K562 (cell line): ENCODE measurements around the gene RNF213. TPM values are rescaled to one million over a fixed set of nuclear protein-coding genes. Genes with fewer than 3 reads are reported as not detected.

Experiments used
- BHLHE40 ChIP-seq: IDR thresholded peaks from 2 replicates; pipeline ENCODE4 v1.6.1; 2011; ENCODE audit warnings: low read length, improper control_type of control experiment
- CHD1 ChIP-seq: fragments of 200-600 bp; sonication (generic); IDR thresholded peaks from one replicate; pipeline ENCODE4 v1.6.1; 2012; ENCODE audit warnings: mild to moderate bottlenecking, moderate library complexity, low read length, inconsistent platforms
- CREBBP ChIP-seq: IDR thresholded peaks from one replicate; pipeline ENCODE4 v1.6.1; 2012; ENCODE audit warnings: low read depth, mild to moderate bottlenecking, control low read depth, inconsistent platforms, low read length
- DMBX1 ChIP-seq: fragments of 250-450 bp; sonication (Bioruptor Pico); IDR thresholded peaks from 2 replicates; pipeline ENCODE4 v1.8.0; 2022; ENCODE audit warnings: inconsistent platforms, mild to moderate bottlenecking, moderate library complexity, borderline replicate concordance
- ERF ChIP-seq: fragments of 450-650 bp; formaldehyde crosslinking; IDR thresholded peaks from 2 replicates; pipeline ENCODE4 v1.4.0; 2020; ENCODE audit warnings: mild to moderate bottlenecking, mixed read lengths
- ETV6 ChIP-seq, 3 experiments: fragments of 150-350 bp in 1 of 3; sonication (generic) in 1 of 3; formaldehyde crosslinking in 1 of 3; IDR thresholded peaks; 2 replicates each; pipeline versions ENCODE4 v1.6.1 to v1.8.0; 2014 to 2022; ENCODE audit warnings: borderline replicate concordance in 2 of 3, low read depth in 2 of 3, antibody characterized with exemption in 1 of 3, low read length in 1 of 3, mild to moderate bottlenecking in 1 of 3, missing genetic modification reagents in 1 of 3
- GTF2A2 ChIP-seq: IDR thresholded peaks from 2 replicates; pipeline ENCODE4 v1.6.1; 2016; ENCODE audit warnings: mild to moderate bottlenecking, missing genetic modification characterization, missing compliant biosample characterization
- HMG20A ChIP-seq: fragments of 450-650 bp; formaldehyde crosslinking; conservative IDR thresholded peaks from 2 replicates; pipeline ENCODE4 v1.4.0; 2020; ENCODE audit warnings: mild to moderate bottlenecking, mixed read lengths
- MTA2 ChIP-seq: fragments of 450-650 bp; IDR thresholded peaks from 2 replicates; pipeline ENCODE4 v1.6.1; 2016; ENCODE audit warnings: low read depth
- MYNN ChIP-seq, 2 experiments: sonication (generic); formaldehyde crosslinking in 1 of 2; IDR thresholded peaks; 2 replicates each; pipeline versions ENCODE4 v1.5.0 to v1.6.1; 2016 to 2020; ENCODE audit warnings: antibody characterized with exemption in 1 of 2, missing genetic modification reagents in 1 of 2
- NFE2L1 ChIP-seq: fragments of 450-650 bp; IDR thresholded peaks from 2 replicates; pipeline ENCODE4 v1.6.1; 2016; ENCODE audit warnings: missing genetic modification characterization, low read depth, mild to moderate bottlenecking, missing compliant biosample characterization, moderate library complexity, borderline replicate concordance
- NFRKB ChIP-seq: fragments of 450-650 bp; IDR thresholded peaks from 2 replicates; pipeline ENCODE4 v1.6.1; 2016; ENCODE audit warnings: low read depth
- PPARD ChIP-seq: fragments of 250-450 bp; sonication (Bioruptor Pico); IDR thresholded peaks from 2 replicates; pipeline ENCODE4 v1.8.0; 2022; ENCODE audit warnings: inconsistent platforms, mild to moderate bottlenecking, moderate library complexity
- PURB ChIP-seq: sonication (generic); formaldehyde crosslinking; IDR thresholded peaks from 2 replicates; pipeline ENCODE4 v1.9.0; 2021; ENCODE audit warnings: low read depth, mild to moderate bottlenecking, missing genetic modification reagents
- RBM17 ChIP-seq: fragments of 200-400 bp; formaldehyde crosslinking; IDR thresholded peaks from 2 replicates; pipeline ENCODE4 v1.6.1; 2017; ENCODE audit warnings: low read depth, mild to moderate bottlenecking, low read length, borderline replicate concordance
- ZNF175 ChIP-seq: fragments of 200-800 bp; sonication (Bioruptor generic); IDR thresholded peaks from 2 replicates; pipeline ENCODE4 v1.6.1; 2016; ENCODE audit warnings: low read depth, mild to moderate bottlenecking, missing genetic modification characterization, missing compliant biosample characterization
- ZNF583 ChIP-seq: fragments of 250-450 bp; sonication (Bioruptor Pico); IDR thresholded peaks from 2 replicates; pipeline ENCODE4 v1.4.0; 2020
- ZNF584 ChIP-seq: fragments of 200-800 bp; sonication (Bioruptor generic); IDR thresholded peaks from 2 replicates; pipeline ENCODE4 v1.6.1; 2016; ENCODE audit warnings: low read depth, mild to moderate bottlenecking, missing genetic modification characterization, missing compliant biosample characterization
- ZNF696 ChIP-seq: fragments of 250-450 bp; sonication (Bioruptor Pico); conservative IDR thresholded peaks from 2 replicates; pipeline ENCODE4 v1.4.0; 2020; ENCODE audit warnings: mild to moderate bottlenecking, moderate library complexity
- ZNF77 ChIP-seq: fragments of 250-450 bp; sonication (Bioruptor Pico); IDR thresholded peaks from 2 replicates; pipeline ENCODE4 v1.5.0; 2020
- ZNF785 ChIP-seq: fragments of 250-450 bp; sonication (Bioruptor Pico); IDR thresholded peaks from 2 replicates; pipeline ENCODE4 v1.4.0; 2020; ENCODE audit warnings: mild to moderate bottlenecking
- polyA plus RNA-seq, 8 experiments: library from polyadenylated mRNA; depleted of rRNA in 4 of 8; stranded (reverse) in 5 of 8; unstranded in 3 of 8; fragments of >200 nt; fragmentation: Nextera tagmentation in 2 of 8; fragmentation: Illumina TruSeq in 1 of 8; extraction: Ambion mirVana in 2 of 8; extraction: Trizol in 1 of 8; gene quantifications; 2 replicates each; pipeline versions ENCODE4 v1.2.1 to v1.2.3, GENCODE V29; 2011 to 2014; ENCODE audit warnings: inconsistent platforms in 1 of 8, missing spikeins in 1 of 8
- total RNA-seq, 7 experiments: library from RNA; depleted of rRNA in 6 of 7; stranded (reverse); fragments of >200 nt in 6 of 7; fragmentation: Illumina TruSeq in 2 of 7; extraction: Trizol in 2 of 7; gene quantifications; 2 replicates each; pipeline versions ENCODE4 v1.2.1 to v1.2.3, GENCODE V29; 2011 to 2021; ENCODE audit warnings: low replicate concordance in 1 of 7
- TF ChIP-seq, protein P1 (sequence below): fragments of 450-650 bp; IDR thresholded peaks from 2 replicates; pipeline ENCODE4 v1.6.1; 2016; ENCODE audit warnings: low read depth, mild to moderate bottlenecking, moderate library complexity
- TF ChIP-seq, protein P2 (sequence below): fragments of 250-450 bp; sonication (Bioruptor Pico); IDR thresholded peaks from 2 replicates; pipeline ENCODE4 v1.4.0; 2020

RNF213 gene
- total and polyA plus RNA-seq, 9 of the 15 experiments (the other 6 are each of a cell fraction or from before 2014, with no cell fraction given), result 5.3 to 33.6 (median 17.9) TPM

DNA sequence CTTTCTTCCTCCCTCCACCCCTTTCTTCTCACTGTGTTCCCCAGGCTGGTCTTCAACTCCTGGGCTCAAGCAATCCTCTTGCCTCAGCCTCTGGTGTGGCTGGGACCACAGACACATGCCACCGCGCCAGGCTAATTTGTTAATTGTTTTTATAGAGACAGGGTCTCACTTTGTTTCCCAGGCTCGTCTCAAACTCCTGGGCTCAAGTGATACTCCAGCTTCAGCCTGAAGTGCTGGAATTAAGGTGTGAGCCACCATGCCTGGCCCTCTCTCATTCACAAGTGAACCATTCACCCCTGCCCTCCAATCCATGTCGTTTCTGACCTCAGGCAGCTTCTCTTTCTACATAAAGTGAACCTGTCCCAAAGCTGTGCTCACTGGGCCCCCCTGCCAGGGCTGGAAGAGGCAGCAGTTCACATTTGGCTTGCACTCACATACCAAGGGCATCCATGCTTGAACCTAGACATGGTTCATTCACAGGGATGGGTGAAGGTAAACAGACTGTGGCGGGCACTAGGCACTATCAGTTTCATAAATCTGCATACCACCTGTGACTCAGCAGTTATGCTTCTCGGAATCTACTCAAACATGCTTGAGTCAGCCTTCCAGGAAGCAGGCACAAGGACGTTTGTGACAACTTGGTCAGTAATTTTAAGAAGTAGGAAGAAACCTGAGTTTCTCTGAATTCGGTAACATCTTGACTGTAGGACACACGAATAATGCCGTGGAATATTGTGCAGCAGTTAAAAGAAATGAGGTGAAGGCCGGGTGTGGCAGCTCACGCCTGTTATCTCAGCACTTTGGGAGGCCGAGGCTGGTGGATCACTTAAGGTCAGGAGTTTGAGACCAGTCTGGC, 6.0 kb upstream of the RNF213 start (continued):
- TF ChIP-seq NFE2L1 (tag) (peak; percentile 97), HMG20A (CRISPR knock-in tag) (no peak), RBM17 (no peak), PURB (CRISPR knock-in tag) (no peak), ZNF584 (CRISPR knock-in tag) (peak; percentile 84), MYNN (IDR thresholded peaks at IDR 0.05) (peak; percentile 93), MYNN (CRISPR knock-in tag; IDR thresholded peaks at IDR 0.05) (no peak), ZNF696 (no peak), MTA2 (peak; percentile 47), BHLHE40 (peak; percentile 5; the same call in 1 of the 2 replicates), ZNF583 (CRISPR knock-in tag) (peak; percentile 92), ETV6 (IDR thresholded peaks at IDR 0.05; ENCODE audit: borderline replicate concordance in 1 of 2, low read depth in 2 of 2, low read length in 1 of 2) (peak in 1 of 2 experiments; percentile 72; a peak in 1 of 4 replicates), ETV6 (CRISPR knock-in tag; IDR thresholded peaks at IDR 0.05; ENCODE audit: borderline replicate concordance) (no peak), CHD1 (no peak), PPARD (no peak), DMBX1 (peak; percentile 96), ERF (CRISPR knock-in tag) (peak; percentile 95), GTF2A2 (tag) (no peak), ZNF785 (CRISPR knock-in tag) (no peak; the same call in 1 of the 2 replicates), CREBBP (no peak), ZNF77 (CRISPR knock-in tag) (no peak), NFRKB (peak; percentile 87), ZNF175 (CRISPR knock-in tag) (peak; percentile 92; the same call in 1 of the 2 replicates)
- TF ChIP-seq, protein P1, sequence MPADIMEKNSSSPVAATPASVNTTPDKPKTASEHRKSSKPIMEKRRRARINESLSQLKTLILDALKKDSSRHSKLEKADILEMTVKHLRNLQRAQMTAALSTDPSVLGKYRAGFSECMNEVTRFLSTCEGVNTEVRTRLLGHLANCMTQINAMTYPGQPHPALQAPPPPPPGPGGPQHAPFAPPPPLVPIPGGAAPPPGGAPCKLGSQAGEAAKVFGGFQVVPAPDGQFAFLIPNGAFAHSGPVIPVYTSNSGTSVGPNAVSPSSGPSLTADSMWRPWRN, result peak; percentile 31; the same call in 1 of the 2 replicates
- TF ChIP-seq, protein P2, sequence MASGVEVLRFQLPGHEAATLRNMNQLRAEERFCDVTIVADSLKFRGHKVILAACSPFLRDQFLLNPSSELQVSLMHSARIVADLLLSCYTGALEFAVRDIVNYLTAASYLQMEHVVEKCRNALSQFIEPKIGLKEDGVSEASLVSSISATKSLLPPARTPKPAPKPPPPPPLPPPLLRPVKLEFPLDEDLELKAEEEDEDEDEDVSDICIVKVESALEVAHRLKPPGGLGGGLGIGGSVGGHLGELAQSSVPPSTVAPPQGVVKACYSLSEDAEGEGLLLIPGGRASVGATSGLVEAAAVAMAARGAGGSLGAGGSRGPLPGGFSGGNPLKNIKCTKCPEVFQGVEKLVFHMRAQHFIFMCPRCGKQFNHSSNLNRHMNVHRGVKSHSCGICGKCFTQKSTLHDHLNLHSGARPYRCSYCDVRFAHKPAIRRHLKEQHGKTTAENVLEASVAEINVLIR, result peak; percentile 65; the same call in 1 of the 2 replicates
